ENCODE data around the gene SLC22A1. TPM values are rescaled to one million over a fixed set of nuclear protein-coding genes. Genes with fewer than 3 reads are reported as not detected.

The SLC22A1 gene

DNA sequence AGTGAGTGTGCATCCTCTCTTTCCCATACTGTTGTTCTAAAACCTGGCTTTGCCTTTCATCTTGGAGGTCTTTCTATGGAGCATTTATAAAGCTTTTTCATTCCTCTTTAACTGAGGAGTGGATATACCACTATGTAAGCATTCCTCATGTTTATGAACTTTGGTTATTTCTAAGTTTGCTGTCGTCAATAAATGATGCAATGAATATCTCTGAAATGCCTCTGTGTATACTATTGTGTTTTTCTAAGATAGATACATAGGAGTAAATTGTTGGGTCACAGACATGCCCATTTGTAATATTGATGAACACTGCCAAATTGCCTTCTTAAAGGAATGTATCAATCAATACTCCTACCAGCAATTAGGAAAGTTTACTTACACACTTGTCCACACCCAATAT, 83.1 kb downstream of the SLC22A1 start:
- H4K8ac ChIP-seq (ENCODE audit: low read length), result no peak overlapping the region
- no peak overlapping the region for H2BK5ac ChIP-seq (ENCODE audit: low read depth, low read length, poor library complexity, severe bottlenecking)
- no peak overlapping the region for H3K18ac ChIP-seq (ENCODE audit: low read depth in 1 of 2, low read length in 2 of 2)
- H3K27ac ChIP-seq (ENCODE audit: low read length, poor library complexity, severe bottlenecking), result no peak overlapping the region
- no peak overlapping the region for H2AFZ ChIP-seq (ENCODE audit: low read depth, low read length)
- H3K14ac ChIP-seq (ENCODE audit: low read length in 2 of 2), result no peak overlapping the region
- no peak overlapping the region for H2BK120ac ChIP-seq (ENCODE audit: low read depth, low read length)
- no peak overlapping the region for H2AK5ac ChIP-seq (ENCODE audit: low read length, severe bottlenecking)
- no peak overlapping the region for H2BK15ac ChIP-seq (ENCODE audit: low read depth, poor library complexity, severe bottlenecking)
- no peaks in the 10 kb centered on the region for H3K36me3 ChIP-seq (ENCODE audit: control insufficient read depth in 1 of 2, insufficient read depth in 2 of 2, low read depth in 1 of 2, low read length in 2 of 2)
- WGBS, result 100% methylated on average over 1 of the region's 1 CpG
- H3K27me3 ChIP-seq (ENCODE audit: control insufficient read depth in 1 of 2, insufficient read depth in 1 of 2, low read length in 2 of 2), result no peaks in the 10 kb centered on the region
- no peaks in the 10 kb centered on the region for H3K9me3 ChIP-seq (ENCODE audit: control insufficient read depth, low read length)
- no peak overlapping the region for H3K4me3 ChIP-seq (ENCODE audit: insufficient read depth in 1 of 2, low read depth in 1 of 2, low read length in 2 of 2)
- no peak overlapping the region for H3K9ac ChIP-seq (ENCODE audit: low read length)
- no peak overlapping the region for H2BK12ac ChIP-seq (ENCODE audit: low read length in 2 of 2)
- DNase-seq, result no peak
- H3K23ac ChIP-seq (ENCODE audit: low read length in 2 of 2), result no peak overlapping the region
- no peak overlapping the region for H4K91ac ChIP-seq (ENCODE audit: low read length)
- no peaks in the 10 kb centered on the region for H3K79me1 ChIP-seq (replicated peaks; ENCODE audit: low read length, poor library complexity, severe bottlenecking)
- no peak overlapping the region for H3K4me2 ChIP-seq (ENCODE audit: low read length, poor library complexity, severe bottlenecking)
- no peak overlapping the region for H3K4ac ChIP-seq (ENCODE audit: low read depth in 1 of 2, low read length in 2 of 2)
- H3K4me1 ChIP-seq (ENCODE audit: control insufficient read depth, insufficient read depth, low read depth, low read length), result peaks cover 7% of the 10 kb centered on the region

DNA sequence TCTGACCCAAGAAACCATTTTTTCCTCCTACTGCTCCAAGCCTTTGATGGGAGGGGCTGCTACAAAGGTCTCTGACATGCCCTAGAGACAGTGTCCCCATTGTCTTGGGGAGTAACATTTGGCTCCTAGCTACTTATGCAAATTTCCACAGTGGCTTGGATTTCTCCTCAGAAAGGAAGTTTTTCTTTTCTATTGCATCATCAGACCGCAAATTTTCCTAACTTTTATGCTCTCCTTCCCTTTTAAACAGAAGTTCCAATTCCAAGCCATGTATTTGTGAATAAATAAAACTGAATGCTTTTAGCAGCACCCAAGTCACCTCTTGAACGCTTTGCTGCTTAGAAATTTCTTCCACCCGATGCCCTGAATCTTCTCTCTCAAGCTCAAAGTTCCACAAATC, 86.0 kb downstream of the SLC22A1 start:
- 64% methylated on average over 3 of the region's 3 CpGs for WGBS
- H2BK12ac ChIP-seq (ENCODE audit: low read length in 2 of 2), result no peak overlapping the region
- H3K27me3 ChIP-seq (ENCODE audit: control insufficient read depth in 1 of 2, insufficient read depth in 1 of 2, low read length in 2 of 2), result no peaks in the 10 kb centered on the region
- H4K8ac ChIP-seq (ENCODE audit: low read length), result no peak overlapping the region
- no peak overlapping the region for H2BK15ac ChIP-seq (ENCODE audit: low read depth, poor library complexity, severe bottlenecking)
- no peaks in the 10 kb centered on the region for H3K79me1 ChIP-seq (replicated peaks; ENCODE audit: low read length, poor library complexity, severe bottlenecking)
- H3K4ac ChIP-seq (ENCODE audit: low read depth in 1 of 2, low read length in 2 of 2), result no peak overlapping the region
- no peaks in the 10 kb centered on the region for H3K36me3 ChIP-seq (ENCODE audit: control insufficient read depth in 1 of 2, insufficient read depth in 2 of 2, low read depth in 1 of 2, low read length in 2 of 2)
- H3K9me3 ChIP-seq (ENCODE audit: control insufficient read depth, low read length), result no peaks in the 10 kb centered on the region
- no peak overlapping the region for H3K23ac ChIP-seq (ENCODE audit: low read length in 2 of 2)
- no peak overlapping the region for H2AFZ ChIP-seq (ENCODE audit: low read depth, low read length)
- H2BK5ac ChIP-seq (ENCODE audit: low read depth, low read length, poor library complexity, severe bottlenecking), result no peak overlapping the region
- no peak overlapping the region for H2AK5ac ChIP-seq (ENCODE audit: low read length, severe bottlenecking)
- no peak overlapping the region for H3K4me2 ChIP-seq (ENCODE audit: low read length, poor library complexity, severe bottlenecking)
- H3K4me1 ChIP-seq (ENCODE audit: control insufficient read depth, insufficient read depth, low read depth, low read length), result peaks cover 2% of the 10 kb centered on the region
- no peak overlapping the region for H3K14ac ChIP-seq (ENCODE audit: low read length in 2 of 2)
- no peak overlapping the region for H2BK120ac ChIP-seq (ENCODE audit: low read depth, low read length)
- no peak overlapping the region for H4K91ac ChIP-seq (ENCODE audit: low read length)
- no peak for DNase-seq
- H3K27ac ChIP-seq (ENCODE audit: low read length, poor library complexity, severe bottlenecking), result no peak overlapping the region
- no peak overlapping the region for H3K9ac ChIP-seq (ENCODE audit: low read length)
- H3K4me3 ChIP-seq (ENCODE audit: insufficient read depth in 1 of 2, low read depth in 1 of 2, low read length in 2 of 2), result no peak overlapping the region
- no peak overlapping the region for H3K18ac ChIP-seq (ENCODE audit: low read depth in 1 of 2, low read length in 2 of 2)

Small RNA genes within 50 kb of the gene (small RNA-seq; reads per million reads assigned to genes)
- not detected for gene AL645733.1 (ENCODE audit: low read depth)

Data from mesenchymal stem cell (in vitro differentiated cells and primary cell).